ENCODE measurements around the gene HDHD3. TPM values are rescaled to one million over a fixed set of nuclear protein-coding genes. Genes with fewer than 3 reads are reported as not detected.

Gene HDHD3
- total RNA-seq, 1 donor from 2014 or later = 9.9 TPM

GRCh38 chr9:113345190-113345589 lies 31.6 kb downstream of the HDHD3 start:
- ATAC-seq = no peak
- intact Hi-C loops (cut with micrococcal nuclease) = no loop called here
- no peak for DNase-seq

GRCh38 chr9:113343732-113344231 lies 33.0 kb downstream of the HDHD3 start:
- ATAC-seq = peak; percentile 84
- peak; percentile 73 for DNase-seq
- intact Hi-C loops (cut with micrococcal nuclease) = no loop called here

GRCh38 chr9:113341712-113342410 lies 34.9 kb downstream of the HDHD3 start:
- ATAC-seq = no peak
- intact Hi-C loops (cut with micrococcal nuclease) = no loop called here
- DNase-seq = no peak

DNA sequence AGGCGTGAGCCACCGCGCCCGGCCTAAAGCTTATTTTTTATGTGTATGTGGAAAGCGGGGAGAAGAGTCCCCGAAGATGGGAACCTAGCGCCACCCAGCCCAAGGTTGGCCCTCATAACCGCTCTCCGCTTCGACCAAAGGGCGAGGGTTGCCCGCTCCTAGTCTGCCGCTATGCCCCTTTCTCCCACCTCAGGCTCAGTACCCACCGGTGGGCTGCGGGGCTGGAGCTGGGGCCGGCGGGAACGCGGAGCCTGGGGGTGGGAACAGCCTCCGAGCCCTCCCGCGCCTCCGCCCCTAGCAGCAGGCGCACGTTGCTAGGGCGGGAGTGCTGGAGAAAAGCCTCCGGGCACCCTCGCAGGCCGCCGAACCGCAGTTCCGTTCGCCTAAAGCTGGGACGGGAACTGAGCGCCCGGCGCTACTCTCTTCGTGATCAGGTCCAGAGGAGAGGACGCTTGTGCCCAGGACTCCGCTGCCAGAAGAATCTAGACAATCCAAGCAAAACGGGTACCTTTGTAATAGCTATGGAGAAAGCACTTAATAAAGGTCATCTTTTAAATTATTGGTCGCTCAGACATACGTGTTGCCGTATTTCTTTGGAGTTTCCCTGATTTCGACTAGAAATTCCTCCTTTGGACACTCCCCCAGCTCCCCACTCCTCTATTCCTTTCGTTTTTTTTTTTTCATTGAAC lies 36.6 kb downstream of the HDHD3 start, which contains the start of gene WDR31:
Gene WDR31, minus strand, starts transcription at position 265 of the 689 bp plus-strand sequence. CDS start 8,253 bp downstream, outside the sequence.
- DNase-seq (peak; percentile 92), ATAC-seq (peak; percentile 92)
- intact Hi-C loops (cut with micrococcal nuclease) = no loop called here

DNA sequence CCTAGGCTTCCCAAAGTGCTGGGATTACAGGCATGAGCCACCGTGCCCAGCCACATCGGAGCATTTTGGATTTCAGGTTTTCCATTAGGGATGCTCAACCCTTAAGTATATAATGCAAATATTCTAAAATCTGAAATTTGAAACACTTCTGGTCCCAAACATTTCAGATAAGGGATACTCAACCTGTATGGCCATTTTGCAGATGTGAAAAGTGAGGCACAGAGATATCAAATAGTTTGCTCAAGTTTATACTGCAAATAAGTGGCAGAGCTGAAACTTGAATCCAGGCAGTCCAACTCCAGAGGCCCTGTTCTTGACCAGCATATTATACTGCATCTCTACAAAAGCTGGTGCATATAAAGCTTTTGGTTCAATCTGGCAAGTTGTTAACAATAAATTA lies 39.1 kb downstream of the HDHD3 start:
- intact Hi-C loops (cut with micrococcal nuclease) = no loop called here
- ATAC-seq = no peak

GRCh38 chr9:113331780-113332179 lies 45.0 kb downstream of the HDHD3 start:
- ATAC-seq (no peak), DNase-seq (no peak)
- intact Hi-C loops (cut with micrococcal nuclease) = no loop called here

More for the DNA sequence above, 39.1 kb downstream of the HDHD3 start:
- no peak for DNase-seq

- no peak for DNase-seq
- intact Hi-C loops (cut with micrococcal nuclease) = no loop called here
- ATAC-seq = peak; percentile 96
Observed at GRCh38 chr9:113328045-113328782, 48.6 kb downstream of the HDHD3 start.

DNA sequence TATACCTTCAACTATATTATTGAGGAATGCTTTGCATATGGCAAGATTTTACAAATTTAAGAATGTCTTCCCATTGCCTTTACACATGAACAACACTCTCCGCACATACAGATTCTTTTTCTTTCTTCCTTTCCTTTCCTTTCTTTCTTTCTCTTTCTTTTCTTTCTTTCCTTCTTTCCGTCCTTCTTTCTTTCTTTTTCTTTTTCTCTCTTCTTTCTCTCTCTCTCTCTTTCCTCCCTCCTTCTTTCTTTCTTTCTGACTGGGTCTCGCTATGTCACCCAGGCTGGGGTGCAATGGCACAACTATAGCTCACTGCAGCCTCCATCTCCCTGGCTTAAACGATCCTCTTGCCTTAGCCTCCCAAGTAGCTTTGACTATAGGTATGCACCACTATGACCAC lies 50.6 kb downstream of the HDHD3 start:
- ATAC-seq (no peak), DNase-seq (no peak)
- intact Hi-C loops (cut with micrococcal nuclease) = no loop called here

Other genes starting within 250 kb of the HDHD3 start
- gene SLC31A2, start 226.0 kb downstream of the HDHD3 start, total RNA-seq = 13.9 TPM
- 21.4 TPM for gene FKBP15, start 155.7 kb downstream of the HDHD3 start, total RNA-seq
- gene SLC31A1, start 155.4 kb downstream of the HDHD3 start, total RNA-seq = 11.4 TPM
- gene CDC26, start 101.4 kb downstream of the HDHD3 start, total RNA-seq = 34.9 TPM
- 11.7 TPM for gene PRPF4, start 101.3 kb downstream of the HDHD3 start, total RNA-seq
- not detected for gene RNF183, start 73.6 kb downstream of the HDHD3 start, total RNA-seq
- 12.9 TPM for gene WDR31, start 36.7 kb downstream of the HDHD3 start, total RNA-seq
- 0.37 TPM for gene BSPRY, start 27.4 kb downstream of the HDHD3 start, total RNA-seq
- 117 TPM for gene ALAD, start 24.3 kb upstream of the HDHD3 start, total RNA-seq
- 25.1 TPM for gene POLE3, start 33.7 kb upstream of the HDHD3 start, total RNA-seq
- 0.12 TPM for gene C9orf43, start 33.8 kb upstream of the HDHD3 start, total RNA-seq
- gene RGS3, start 86.7 kb upstream of the HDHD3 start, total RNA-seq = 115 TPM

All from left ventricle myocardium superior (tissue), 1 donor.